HG02623 (cell line): ENCODE results near the gene DHX9.
"Not testable (repeated sequence)": the region's sequence is repeated elsewhere in the genome, so short reads cannot be mapped to it uniquely, and the experiment has no call there.

Source experiments
- ATAC-seq: cut with Tn5 transposase; IDR thresholded peaks from one replicate; pipeline ENCODE4 v1.9.1; 2021; ENCODE audit warnings: moderate library complexity; ENCODE audit not compliant: unreplicated experiment

The DHX9 gene

GRCh38 chr1:182886985-182887384, 47.8 kb downstream of the DHX9 start:
- ATAC-seq = no peak

GRCh38 chr1:182888736-182889531, 49.8 kb downstream of the DHX9 start:
- no peak for ATAC-seq

- no peak for ATAC-seq
Observed at GRCh38 chr1:182889997-182890396, 50.9 kb downstream of the DHX9 start.

GRCh38 chr1:182890927-182891610, 51.9 kb downstream of the DHX9 start:
- no peak for ATAC-seq

- ATAC-seq = no peak
Observed at GRCh38 chr1:182897696-182898095, 58.5 kb downstream of the DHX9 start.

- ATAC-seq = not testable (repeated sequence)
Observed at GRCh38 chr1:182901946-182902345, 62.8 kb downstream of the DHX9 start.

GRCh38 chr1:182905321-182905720, 66.2 kb downstream of the DHX9 start:
- ATAC-seq = no peak

- no peak for ATAC-seq
Observed at GRCh38 chr1:182909578-182909977, 70.4 kb downstream of the DHX9 start.

- no peak for ATAC-seq
Observed at GRCh38 chr1:182910143-182910542, 71.0 kb downstream of the DHX9 start.

- no peak for ATAC-seq
Observed at GRCh38 chr1:182913401-182913800, 74.3 kb downstream of the DHX9 start.

GRCh38 chr1:182917378-182917777, 78.2 kb downstream of the DHX9 start:
- no peak for ATAC-seq

GRCh38 chr1:182925661-182926060, 86.5 kb downstream of the DHX9 start:
- ATAC-seq = no peak

- no peak for ATAC-seq
Observed at GRCh38 chr1:182927693-182928433, 88.7 kb downstream of the DHX9 start.

GRCh38 chr1:182930985-182931384, 91.8 kb downstream of the DHX9 start:
- no peak for ATAC-seq

- ATAC-seq = no peak
Observed at GRCh38 chr1:182935716-182936115, 96.6 kb downstream of the DHX9 start.
